ENCODE data around the gene SEC24B. TPM values are rescaled to one million over a fixed set of nuclear protein-coding genes. Genes with fewer than 3 reads are reported as not detected.
"Not testable (repeated sequence)": the region's sequence is repeated elsewhere in the genome, so short reads cannot be mapped to it uniquely, and the experiment has no call there.

SEC24B gene
- total and polyA plus RNA-seq, 4 donors: 7.3 to 40.8 (median 24.7) TPM

DNA sequence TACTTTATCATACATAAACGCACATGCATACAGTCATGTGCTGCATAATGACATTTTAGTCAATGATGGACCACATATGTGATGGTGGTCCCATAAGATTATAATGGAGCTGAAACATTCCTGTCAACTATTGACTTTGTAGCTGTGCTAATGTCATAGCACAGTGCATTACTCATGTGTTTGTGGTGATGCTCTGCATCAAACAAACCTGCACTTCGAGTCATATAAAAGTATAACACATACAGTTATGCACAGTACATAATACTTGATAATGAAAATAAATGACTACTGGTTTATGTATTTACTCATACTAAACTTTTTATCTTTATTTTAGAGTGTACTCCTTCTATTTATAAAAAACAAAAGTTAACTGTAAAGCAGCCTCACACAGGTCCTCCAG lies 65.9 kb downstream of the SEC24B start:
- peaks cover 1 to 9% of the 10 kb centered on the region in 2 donors for H3K36me3 ChIP-seq (ENCODE audit: control insufficient read depth in 1 of 2, insufficient read depth in 2 of 2, low read length in 1 of 2)
- ATAC-seq (ENCODE audit: low FRiP score): no peak
- intact Hi-C loops (cut with DNase I): no loop called here

DNA sequence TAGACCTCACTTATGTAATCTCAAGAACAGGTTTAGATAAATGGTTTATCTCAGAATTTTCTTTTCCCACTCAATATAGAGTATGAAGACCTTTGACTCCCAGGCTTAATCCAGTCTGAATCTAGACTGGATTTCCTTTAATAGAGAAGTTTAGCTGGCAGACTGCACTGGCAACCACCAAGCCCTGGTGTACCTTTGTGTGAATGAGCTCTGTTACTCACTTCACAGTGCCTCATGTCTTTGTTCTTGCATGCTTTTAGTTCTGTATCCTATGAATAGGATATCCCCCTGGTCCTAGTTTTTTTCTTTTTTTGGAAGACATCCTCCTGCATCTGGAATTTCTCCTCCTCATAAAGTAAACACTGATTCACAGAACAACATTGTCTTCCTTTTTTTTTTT lies 73.3 kb downstream of the SEC24B start:
- H3K9me3 ChIP-seq (ENCODE audit: control insufficient read depth, low read length): no peaks in the 10 kb centered on the region
- no peak overlapping the region for H3K27ac ChIP-seq (ENCODE audit: low read depth in 1 of 2, low read length in 2 of 2)
- H3K4me1 ChIP-seq (ENCODE audit: control insufficient read depth in 1 of 2, insufficient read depth in 2 of 2, low read length in 2 of 2): no peaks in the 10 kb centered on the region
- ATAC-seq (ENCODE audit: low FRiP score): no peak
- no peaks in the 10 kb centered on the region for H3K27me3 ChIP-seq (ENCODE audit: control insufficient read depth in 1 of 2, insufficient read depth in 2 of 2, low read length in 1 of 2)
- H3K36me3 ChIP-seq (ENCODE audit: control insufficient read depth in 1 of 2, insufficient read depth in 2 of 2, low read length in 1 of 2): no peaks in the 10 kb centered on the region
- DNase-seq: no peak
- H3K4me3 ChIP-seq (ENCODE audit: low read length in 2 of 2): no peak overlapping the region
- intact Hi-C loops (cut with DNase I): loop anchor here in 1 of 2 donors (10.0 kb wide), 1 partner anchor 62 kb away; no protein-coding TSS in a partner anchor

More for the DNA sequence above, 65.9 kb downstream of the SEC24B start:
- Histone ChIP-seq H3K4me1 (ENCODE audit: control insufficient read depth in 1 of 2, insufficient read depth in 2 of 2, low read length in 2 of 2) (no peaks in the 10 kb centered on the region), H3K27ac (ENCODE audit: low read depth in 1 of 2, low read length in 2 of 2) (no peak overlapping the region), H3K27me3 (ENCODE audit: control insufficient read depth in 1 of 2, insufficient read depth in 2 of 2, low read length in 1 of 2) (no peaks in the 10 kb centered on the region), H3K4me3 (ENCODE audit: low read length in 2 of 2) (no peak overlapping the region), H3K9me3 (ENCODE audit: control insufficient read depth, low read length) (no peaks in the 10 kb centered on the region)
- WGBS, 2 donors: 79 to 86% methylated on average over 2 of the region's 2 CpGs
- no peak for DNase-seq

DNA sequence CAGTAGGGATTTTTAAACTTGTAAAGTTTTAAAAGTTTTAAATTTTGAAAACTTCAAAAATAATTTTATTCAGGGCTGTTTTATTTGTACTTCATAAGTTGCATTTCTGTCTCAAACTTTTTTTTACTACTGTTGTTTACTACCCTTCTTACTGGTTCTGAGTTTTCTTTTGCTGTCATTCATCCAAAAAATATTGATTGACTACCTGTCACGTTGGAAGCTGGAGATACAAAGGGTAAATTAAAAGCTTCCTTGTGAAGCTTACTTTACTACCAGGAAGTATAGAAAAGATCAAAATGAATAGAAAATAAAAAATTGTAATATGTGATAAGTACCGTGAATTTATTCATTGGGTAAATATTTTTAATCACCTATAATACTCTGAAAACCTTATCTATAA lies 77.1 kb downstream of the SEC24B start:
- intact Hi-C loops (cut with DNase I): no loop called here
- Histone ChIP-seq H3K4me1 (ENCODE audit: control insufficient read depth in 1 of 2, insufficient read depth in 2 of 2, low read length in 2 of 2) (no peaks in the 10 kb centered on the region), H3K27ac (ENCODE audit: low read depth in 1 of 2, low read length in 2 of 2) (no peak overlapping the region), H3K9me3 (ENCODE audit: control insufficient read depth, low read length) (no peaks in the 10 kb centered on the region), H3K36me3 (ENCODE audit: control insufficient read depth in 1 of 2, insufficient read depth in 2 of 2, low read length in 1 of 2) (peaks cover 0 to 3% of the 10 kb centered on the region in 2 donors), H3K4me3 (ENCODE audit: low read length in 2 of 2) (no peak overlapping the region), H3K27me3 (ENCODE audit: control insufficient read depth in 1 of 2, insufficient read depth in 2 of 2, low read length in 1 of 2) (no peaks in the 10 kb centered on the region)
- WGBS, 2 donors: 65 to 66% methylated on average over 2 of the region's 2 CpGs
- ATAC-seq (ENCODE audit: low FRiP score) (no peak), DNase-seq (no peak)

DNA sequence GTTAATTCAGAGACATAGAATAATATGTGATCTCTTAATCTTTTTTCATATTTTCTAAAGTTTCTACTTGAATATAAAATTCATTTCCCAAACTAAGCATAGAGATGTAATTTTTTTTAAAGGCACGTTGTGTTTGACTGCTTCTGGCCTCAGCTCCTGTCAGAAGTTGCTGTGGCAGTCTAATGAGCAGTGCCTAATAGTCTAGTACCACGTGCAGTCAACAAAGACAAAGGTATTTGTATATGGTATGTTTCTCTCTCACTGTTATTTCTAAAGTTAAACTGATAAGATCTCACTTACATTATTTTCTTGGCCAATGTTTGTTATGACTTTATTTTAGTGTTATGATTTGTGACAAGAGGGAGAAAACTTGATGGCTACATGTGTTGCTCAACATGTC lies 77.8 kb downstream of the SEC24B start:
- no peak for ATAC-seq (ENCODE audit: low FRiP score)
- intact Hi-C loops (cut with DNase I): no loop called here
- Histone ChIP-seq H3K9me3 (ENCODE audit: control insufficient read depth, low read length) (no peaks in the 10 kb centered on the region), H3K36me3 (ENCODE audit: control insufficient read depth in 1 of 2, insufficient read depth in 2 of 2, low read length in 1 of 2) (peaks cover 0 to 3% of the 10 kb centered on the region in 2 donors), H3K27ac (ENCODE audit: low read depth in 1 of 2, low read length in 2 of 2) (no peak overlapping the region), H3K4me3 (ENCODE audit: low read length in 2 of 2) (no peak overlapping the region), H3K27me3 (ENCODE audit: control insufficient read depth in 1 of 2, insufficient read depth in 2 of 2, low read length in 1 of 2) (no peaks in the 10 kb centered on the region), H3K4me1 (ENCODE audit: control insufficient read depth in 1 of 2, insufficient read depth in 2 of 2, low read length in 2 of 2) (no peaks in the 10 kb centered on the region)
- DNase-seq: no peak
- 21% methylated on average over 2 of the region's 2 CpGs for WGBS, 2 donors

DNA sequence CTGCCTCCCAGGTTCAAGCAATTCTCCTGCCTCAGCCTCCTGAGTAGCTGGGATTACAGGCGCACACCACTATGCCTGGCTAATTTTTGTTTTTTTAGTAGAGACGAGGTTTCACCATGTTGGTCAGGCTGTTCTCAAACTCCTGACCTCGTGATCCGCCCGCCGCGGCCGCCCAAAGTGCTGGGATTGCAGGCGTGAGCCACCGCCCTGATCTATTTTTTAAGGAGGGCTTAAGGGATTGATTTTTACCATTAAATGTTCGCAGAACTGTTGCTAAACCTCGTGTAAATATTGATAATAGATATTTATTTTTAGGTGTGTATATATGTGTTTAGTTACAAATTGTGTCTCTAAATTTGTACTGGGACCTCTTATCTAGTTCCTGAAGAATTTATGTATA lies 79.8 kb downstream of the SEC24B start:
- WGBS, 2 donors: 94 to 96% methylated on average over 12 of the region's 12 CpGs

DNA sequence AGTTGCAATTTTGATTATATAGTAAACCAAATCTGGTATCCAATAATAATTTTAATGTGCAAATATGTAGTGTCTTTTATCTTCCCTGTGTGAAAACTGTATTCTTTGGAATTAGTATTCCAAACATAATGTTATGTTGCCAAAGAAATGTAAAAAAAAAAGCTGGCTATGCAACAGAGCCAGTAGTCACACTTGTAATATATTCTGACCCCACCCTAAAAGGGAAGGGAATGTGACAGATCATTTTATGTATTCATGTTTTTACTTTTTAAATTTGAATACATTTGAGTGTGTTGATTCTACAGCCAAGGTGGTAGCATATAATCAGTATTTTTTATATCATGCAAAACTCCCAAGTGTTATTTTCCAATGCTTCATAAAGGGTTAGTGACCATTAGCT lies 98.6 kb downstream of the SEC24B start:
- Histone ChIP-seq H3K36me3 (ENCODE audit: control insufficient read depth in 1 of 2, insufficient read depth in 2 of 2, low read length in 1 of 2) (peaks cover 2 to 6% of the 10 kb centered on the region in 2 donors), H3K4me1 (ENCODE audit: control insufficient read depth in 1 of 2, insufficient read depth in 2 of 2, low read length in 2 of 2) (no peaks in the 10 kb centered on the region), H3K4me3 (ENCODE audit: low read length in 2 of 2) (no peak overlapping the region), H3K9me3 (ENCODE audit: control insufficient read depth, low read length) (no peaks in the 10 kb centered on the region), H3K27me3 (ENCODE audit: control insufficient read depth in 1 of 2, insufficient read depth in 2 of 2, low read length in 1 of 2) (no peaks in the 10 kb centered on the region), H3K27ac (ENCODE audit: low read depth in 1 of 2, low read length in 2 of 2) (no peak overlapping the region)
- no peak for DNase-seq
- intact Hi-C loops (cut with DNase I): no loop called here
- ATAC-seq (ENCODE audit: low FRiP score): no peak

More for the DNA sequence above, 79.8 kb downstream of the SEC24B start:
- intact Hi-C loops (cut with DNase I); H3K36me3 ChIP-seq (ENCODE audit: control insufficient read depth in 1 of 2, insufficient read depth in 2 of 2, low read length in 1 of 2); H3K4me3 ChIP-seq (ENCODE audit: low read length in 2 of 2); ATAC-seq (ENCODE audit: low FRiP score); DNase-seq; H3K9me3 ChIP-seq (ENCODE audit: control insufficient read depth, low read length); H3K4me1 ChIP-seq (ENCODE audit: control insufficient read depth in 1 of 2, insufficient read depth in 2 of 2, low read length in 2 of 2); H3K27ac ChIP-seq (ENCODE audit: low read depth in 1 of 2, low read length in 2 of 2); H3K27me3 ChIP-seq (ENCODE audit: control insufficient read depth in 1 of 2, insufficient read depth in 2 of 2, low read length in 1 of 2): not testable (repeated sequence)

DNA sequence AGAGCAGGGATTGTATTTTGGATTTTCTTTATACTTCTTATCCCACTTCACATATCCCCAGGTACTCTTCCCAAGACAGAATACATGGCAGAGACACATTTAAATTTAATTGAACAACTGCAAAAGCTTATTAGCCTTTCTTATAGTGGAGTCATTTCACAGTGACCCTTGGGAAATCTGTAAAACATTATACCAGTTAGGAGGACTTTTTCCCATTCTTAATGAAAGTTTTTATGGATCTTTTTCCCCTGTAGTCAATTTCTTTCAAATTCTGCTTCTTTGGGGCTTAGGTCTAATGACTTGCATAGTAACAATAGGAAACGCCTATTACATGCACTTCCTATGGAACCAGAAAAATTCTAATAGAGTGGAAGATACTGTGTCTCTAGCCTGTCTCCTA lies 111.8 kb downstream of the SEC24B start:
- H3K27ac ChIP-seq (ENCODE audit: low read depth in 1 of 2, low read length in 2 of 2): no peak overlapping the region
- H3K4me1 ChIP-seq (ENCODE audit: control insufficient read depth in 1 of 2, insufficient read depth in 2 of 2, low read length in 2 of 2): no peaks in the 10 kb centered on the region
- no peak overlapping the region for H3K4me3 ChIP-seq (ENCODE audit: low read length in 2 of 2)
- no peaks in the 10 kb centered on the region for H3K27me3 ChIP-seq (ENCODE audit: control insufficient read depth in 1 of 2, insufficient read depth in 2 of 2, low read length in 1 of 2)
- H3K36me3 ChIP-seq (ENCODE audit: control insufficient read depth in 1 of 2, insufficient read depth in 2 of 2, low read length in 1 of 2): peaks cover 0 to 6% of the 10 kb centered on the region in 2 donors
- ATAC-seq (ENCODE audit: low FRiP score) (no peak), DNase-seq (no peak)
- WGBS, 2 donors: 94 to 98% methylated on average over 1 of the region's 1 CpG
- H3K9me3 ChIP-seq (ENCODE audit: control insufficient read depth, low read length): no peaks in the 10 kb centered on the region
- intact Hi-C loops (cut with DNase I): no loop called here

DNA sequence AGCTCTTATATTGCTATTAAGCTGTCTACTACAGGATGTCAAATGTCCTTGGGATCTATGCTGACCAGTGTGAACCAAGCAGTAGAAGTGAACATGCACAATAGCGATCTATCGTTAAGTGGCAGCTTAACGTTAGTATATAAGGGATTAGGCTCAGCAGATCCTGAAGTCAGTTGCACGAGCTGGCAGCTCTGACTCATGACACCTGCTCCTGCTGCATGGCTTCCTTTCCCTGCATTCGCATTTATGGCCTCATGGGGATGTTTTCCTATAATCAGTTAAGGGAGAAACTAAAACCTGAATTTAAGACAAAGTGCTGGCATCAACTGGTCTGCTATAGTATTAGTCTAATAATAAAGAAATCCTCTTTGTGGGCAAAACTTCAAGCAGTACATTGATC lies 113.8 kb downstream of the SEC24B start:
- Histone ChIP-seq H3K36me3 (ENCODE audit: control insufficient read depth in 1 of 2, insufficient read depth in 2 of 2, low read length in 1 of 2) (peaks cover 0 to 4% of the 10 kb centered on the region in 2 donors), H3K27ac (ENCODE audit: low read depth in 1 of 2, low read length in 2 of 2) (no peak overlapping the region), H3K4me3 (ENCODE audit: low read length in 2 of 2) (no peak overlapping the region), H3K4me1 (ENCODE audit: control insufficient read depth in 1 of 2, insufficient read depth in 2 of 2, low read length in 2 of 2) (no peaks in the 10 kb centered on the region), H3K9me3 (ENCODE audit: control insufficient read depth, low read length) (no peaks in the 10 kb centered on the region), H3K27me3 (ENCODE audit: control insufficient read depth in 1 of 2, insufficient read depth in 2 of 2, low read length in 1 of 2) (no peaks in the 10 kb centered on the region)
- intact Hi-C loops (cut with DNase I): no loop called here
- WGBS, 2 donors: 84 to 89% methylated on average over 5 of the region's 5 CpGs
- no peak for DNase-seq
- no peak for ATAC-seq (ENCODE audit: low FRiP score)

DNA sequence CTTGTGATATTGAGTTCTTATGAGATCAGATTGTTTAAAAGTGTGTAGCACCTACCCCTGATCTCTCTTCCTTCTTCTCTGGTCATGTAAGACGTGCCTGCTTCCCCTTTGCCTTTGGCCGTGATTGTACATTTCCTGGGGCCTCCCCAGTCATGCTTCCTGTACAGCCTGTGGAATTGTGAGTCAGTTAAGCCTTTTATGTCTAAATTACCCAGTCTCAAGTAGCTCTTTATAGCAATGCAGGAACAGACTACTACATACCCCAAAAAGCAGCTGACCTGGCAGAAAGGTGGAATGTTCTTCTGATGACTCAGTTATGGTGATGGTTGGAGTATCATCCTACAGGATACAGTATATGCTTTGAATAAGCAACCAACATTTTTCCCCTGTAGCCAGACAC lies 115.0 kb downstream of the SEC24B start:
- H3K27me3 ChIP-seq (ENCODE audit: control insufficient read depth in 1 of 2, insufficient read depth in 2 of 2, low read length in 1 of 2): no peaks in the 10 kb centered on the region
- H3K4me1 ChIP-seq (ENCODE audit: control insufficient read depth in 1 of 2, insufficient read depth in 2 of 2, low read length in 2 of 2): no peaks in the 10 kb centered on the region
- peaks cover 0 to 4% of the 10 kb centered on the region in 2 donors for H3K36me3 ChIP-seq (ENCODE audit: control insufficient read depth in 1 of 2, insufficient read depth in 2 of 2, low read length in 1 of 2)
- 48 to 63% methylated on average over 2 of the region's 2 CpGs for WGBS, 2 donors
- intact Hi-C loops (cut with DNase I): no loop called here
- H3K9me3 ChIP-seq (ENCODE audit: control insufficient read depth, low read length): no peaks in the 10 kb centered on the region
- H3K4me3 ChIP-seq (ENCODE audit: low read length in 2 of 2): no peak overlapping the region
- peak in 1 of 2 donors; percentile 72 for DNase-seq
- no peak overlapping the region for H3K27ac ChIP-seq (ENCODE audit: low read depth in 1 of 2, low read length in 2 of 2)
- ATAC-seq (ENCODE audit: low FRiP score): no peak
